Right renal pelvis (tissue), 4 donors: ENCODE measurements around the gene H6PD. TPM values are rescaled to one million over a fixed set of nuclear protein-coding genes. Genes with fewer than 3 reads are reported as not detected.
"Not testable (repeated sequence)": the region's sequence is repeated elsewhere in the genome, so short reads cannot be mapped to it uniquely, and the experiment has no call there.

Source experiments
- DNase-seq, 4 donors: peaks; one replicate each; pipeline ENCODE4 v3.0.0-alpha.2; 2013; ENCODE audit warnings: low read depth in 4 of 4, low spot score in 3 of 4, missing footprints in 1 of 4
- polyA plus RNA-seq, 4 donors: library from polyadenylated mRNA; unstranded; fragments of 120-200 nt; gene quantifications; one replicate each; pipeline ENCODE4 v1.2.1, GENCODE V29; 2013; ENCODE audit not compliant: insufficient read length in 4 of 4

H6PD gene
- polyA plus RNA-seq, 4 donors: 36.7 to 43.1 (median 40.0) TPM

GRCh38 chr1:9293533-9294404 lies 59.2 kb downstream of the H6PD start:
- no peak for DNase-seq

- DNase-seq: no peak
Observed at GRCh38 chr1:9294405-9294773, 59.8 kb downstream of the H6PD start.

- no peak for DNase-seq
Observed at GRCh38 chr1:9294910-9295636, 60.5 kb downstream of the H6PD start.

- DNase-seq: no peak
Observed at GRCh38 chr1:9295884-9296283, 61.3 kb downstream of the H6PD start.

- no peak for DNase-seq
Observed at GRCh38 chr1:9296850-9297249, 62.3 kb downstream of the H6PD start.

GRCh38 chr1:9297831-9298230 lies 63.3 kb downstream of the H6PD start:
- no peak for DNase-seq

- no peak for DNase-seq
Observed at GRCh38 chr1:9298282-9298681, 63.7 kb downstream of the H6PD start.

- DNase-seq: not testable (repeated sequence)
Observed at GRCh38 chr1:9299571-9300541, 65.3 kb downstream of the H6PD start.

- DNase-seq: no peak
Observed at GRCh38 chr1:9300573-9300972, 66.0 kb downstream of the H6PD start.

GRCh38 chr1:9302745-9303524 lies 68.4 kb downstream of the H6PD start:
- no peak for DNase-seq

- DNase-seq: no peak
Observed at GRCh38 chr1:9303916-9304315, 69.3 kb downstream of the H6PD start.

GRCh38 chr1:9305216-9305615 lies 70.6 kb downstream of the H6PD start:
- DNase-seq: no peak

GRCh38 chr1:9306006-9306405 lies 71.4 kb downstream of the H6PD start:
- DNase-seq: no peak

- DNase-seq: no peak
Observed at GRCh38 chr1:9307303-9307702, 72.7 kb downstream of the H6PD start.

GRCh38 chr1:9308236-9308785 lies 73.7 kb downstream of the H6PD start:
- DNase-seq: no peak

GRCh38 chr1:9309080-9309479 lies 74.5 kb downstream of the H6PD start:
- no peak for DNase-seq

GRCh38 chr1:9309991-9310390 lies 75.4 kb downstream of the H6PD start:
- no peak for DNase-seq

GRCh38 chr1:9311029-9311428 lies 76.5 kb downstream of the H6PD start:
- no peak for DNase-seq

- DNase-seq: no peak
Observed at GRCh38 chr1:9311479-9311878, 76.9 kb downstream of the H6PD start.
